Gastroesophageal sphincter (tissue), 3 donors: ENCODE results near the gene CTNNA2.

Source experiments
- CTCF ChIP-seq, 4 experiments: fragments of 200-600 bp in 2 of 4; fragments of 450-650 bp in 2 of 4; sonication (generic) in 1 of 4; IDR thresholded peaks; one replicate each; pipeline ENCODE4 v1.5.1; 2017 to 2019; ENCODE audit warnings: antibody characterized with exemption in 4 of 4, mild to moderate bottlenecking in 2 of 4, moderate library complexity in 2 of 4
- POLR2AphosphoS5 ChIP-seq: sonication (generic); formaldehyde crosslinking; IDR thresholded peaks from one replicate; pipeline ENCODE4 v1.6.1; 2017; ENCODE audit warnings: antibody characterized with exemption

- TF ChIP-seq POLR2AphosphoS5 (no peak), CTCF (IDR thresholded peaks at IDR 0.05) (no peak)
Observed at GRCh38 chr2:80014637-80015036, 501.8 kb downstream of the CTNNA2 start.
